HEK293T (cell line): Measurements from ENCODE around the gene SH3RF2.

Experiments
- ARNT ChIP-seq: fragments of 450-650 bp; IDR thresholded peaks from 2 replicates; pipeline ENCODE4 v1.6.1; 2017; ENCODE audit warnings: mild to moderate bottlenecking
- BHLHE40 ChIP-seq: fragments of 450-650 bp; IDR thresholded peaks from 2 replicates; pipeline ENCODE4 v1.6.1; 2016; ENCODE audit warnings: mild to moderate bottlenecking, moderate library complexity, borderline replicate concordance
- CTBP1 ChIP-seq: fragments of 450-650 bp; IDR thresholded peaks from 2 replicates; pipeline ENCODE4 v1.6.1; 2016; ENCODE audit warnings: borderline replicate concordance
- ELF4 ChIP-seq: fragments of 450-650 bp; IDR thresholded peaks from 2 replicates; pipeline ENCODE4 v1.6.1; 2017; ENCODE audit warnings: antibody characterized with exemption
- FOXA1 ChIP-seq: fragments of 450-650 bp; IDR thresholded peaks from 2 replicates; pipeline ENCODE4 v1.6.1; 2016; ENCODE audit warnings: mild to moderate bottlenecking
- FOXK2 ChIP-seq: fragments of 450-650 bp; IDR thresholded peaks from 2 replicates; pipeline ENCODE4 v1.6.1; 2016; ENCODE audit warnings: mild to moderate bottlenecking
- FOXM1 ChIP-seq: fragments of 450-650 bp; IDR thresholded peaks from 2 replicates; pipeline ENCODE4 v1.6.1; 2017; ENCODE audit warnings: mild to moderate bottlenecking, borderline replicate concordance
- L3MBTL2 ChIP-seq: fragments of 450-650 bp; conservative IDR thresholded peaks from 2 replicates; pipeline ENCODE4 v1.6.1; 2016; ENCODE audit warnings: mild to moderate bottlenecking
- NFRKB ChIP-seq: fragments of 450-650 bp; IDR thresholded peaks from 2 replicates; pipeline ENCODE4 v1.6.1; 2016; ENCODE audit warnings: mild to moderate bottlenecking, moderate library complexity
- SP1 ChIP-seq: fragments of 450-650 bp; IDR thresholded peaks from 2 replicates; pipeline ENCODE4 v1.6.1; 2017
- SUZ12 ChIP-seq: fragments of 450-650 bp; IDR thresholded peaks from 2 replicates; pipeline ENCODE4 v1.6.1; 2016; ENCODE audit warnings: mild to moderate bottlenecking

DNA sequence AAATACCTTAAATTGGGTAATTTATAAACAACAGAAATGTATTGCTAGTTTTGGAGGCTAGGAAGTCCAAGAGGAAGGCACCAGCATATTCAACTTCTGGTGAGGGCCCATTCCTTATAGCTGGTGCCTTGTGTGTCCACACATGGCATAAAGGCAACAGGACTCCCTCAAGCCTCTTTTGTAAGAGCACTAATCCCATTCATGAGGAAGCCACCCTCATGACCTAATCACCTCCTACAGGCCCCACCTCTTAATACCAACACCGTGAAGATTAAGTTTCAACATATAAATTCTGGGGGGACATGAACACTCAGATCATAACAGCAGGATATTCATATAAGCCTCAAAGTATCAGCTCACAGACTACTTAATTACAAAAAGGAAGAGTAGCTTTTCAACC lies 173.0 kb downstream of the SH3RF2 start:
- TF ChIP-seq FOXM1, result no peak
- TF ChIP-seq CTBP1, result no peak
- TF ChIP-seq ELF4, result no peak
- TF ChIP-seq FOXA1, result no peak
- no peak for TF ChIP-seq BHLHE40
- TF ChIP-seq FOXK2, result no peak
- no peak for TF ChIP-seq L3MBTL2
- no peak for TF ChIP-seq NFRKB
- no peak for TF ChIP-seq SP1
- TF ChIP-seq ARNT, result no peak
- no peak for TF ChIP-seq SUZ12
